ENCODE data around the gene RALGAPA2.

The RALGAPA2 gene

GRCh38 chr20:20497242-20497978 is 215.0 kb downstream of the RALGAPA2 start:
- no peak for DNase-seq (ENCODE audit: low spot score)

GRCh38 chr20:20495729-20496503 is 216.5 kb downstream of the RALGAPA2 start:
- DNase-seq (ENCODE audit: low spot score): peak; percentile 50

DNA sequence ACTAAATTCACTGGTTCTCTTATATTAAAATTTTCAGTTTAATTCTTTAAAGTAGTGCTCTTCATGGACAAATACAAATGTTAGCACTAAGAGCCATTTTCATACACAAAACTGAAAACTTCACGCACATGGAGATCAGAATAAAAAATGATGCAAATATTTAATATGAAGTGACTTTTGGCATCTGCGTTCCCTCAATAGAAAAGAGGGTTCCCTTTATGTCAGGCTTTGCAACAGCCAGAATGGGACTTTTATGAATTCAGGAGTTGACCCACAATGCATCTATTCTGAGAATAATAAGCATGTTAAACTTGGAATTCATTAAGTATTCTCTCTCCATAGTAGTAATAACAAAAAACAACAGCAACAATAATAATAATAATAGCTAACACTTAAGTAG is 218.7 kb downstream of the RALGAPA2 start:
- no peak for DNase-seq (ENCODE audit: low spot score)

DNA sequence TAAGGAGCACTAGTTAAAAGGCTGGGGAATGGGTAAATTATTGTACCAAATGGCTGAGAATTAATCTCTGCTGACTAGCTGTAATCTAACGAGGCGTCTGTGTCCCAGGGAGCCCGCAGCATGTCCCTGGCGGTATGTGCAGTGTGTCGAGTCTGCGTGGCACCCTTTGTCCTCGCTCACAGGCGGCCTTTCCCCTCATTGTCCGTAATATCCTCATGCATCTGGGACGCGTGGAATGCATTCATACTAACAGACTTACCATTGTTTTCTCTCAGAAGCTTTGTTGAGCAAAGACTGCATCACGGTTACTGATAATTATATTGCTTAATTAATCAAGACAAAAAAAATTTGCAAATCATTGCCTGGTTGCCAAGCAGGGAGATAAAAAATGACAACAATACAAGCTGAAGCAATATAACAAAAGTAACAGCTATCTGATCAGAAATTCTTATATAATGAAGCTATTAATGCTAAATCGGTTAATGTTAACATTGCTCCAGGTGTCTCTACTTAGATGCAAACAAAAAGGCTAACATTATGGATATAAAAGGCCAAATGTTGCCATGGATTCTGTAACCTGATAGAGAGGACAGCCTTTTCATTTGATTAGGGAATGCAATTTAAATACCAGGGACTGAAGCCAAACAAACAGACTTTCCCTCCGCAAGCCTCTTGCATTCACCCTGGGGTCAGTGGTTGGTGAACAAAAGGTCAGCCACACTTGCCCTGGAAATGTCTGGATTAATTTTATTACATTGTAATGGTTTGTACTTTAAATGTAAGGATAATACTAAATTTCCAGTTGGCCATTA is 219.7 kb downstream of the RALGAPA2 start:
- DNase-seq (ENCODE audit: low spot score): no peak

- DNase-seq (ENCODE audit: low spot score): no peak
Measured at GRCh38 chr20:20491784-20492264, 220.6 kb downstream of the RALGAPA2 start.

- no peak for DNase-seq (ENCODE audit: low spot score)
Measured at GRCh38 chr20:20491110-20491783, 221.2 kb downstream of the RALGAPA2 start.

- DNase-seq (ENCODE audit: low spot score): no peak
Measured at GRCh38 chr20:20490673-20491072, 221.8 kb downstream of the RALGAPA2 start.

GRCh38 chr20:20489648-20490341 is 222.6 kb downstream of the RALGAPA2 start:
- no peak for DNase-seq (ENCODE audit: low spot score)

DNA sequence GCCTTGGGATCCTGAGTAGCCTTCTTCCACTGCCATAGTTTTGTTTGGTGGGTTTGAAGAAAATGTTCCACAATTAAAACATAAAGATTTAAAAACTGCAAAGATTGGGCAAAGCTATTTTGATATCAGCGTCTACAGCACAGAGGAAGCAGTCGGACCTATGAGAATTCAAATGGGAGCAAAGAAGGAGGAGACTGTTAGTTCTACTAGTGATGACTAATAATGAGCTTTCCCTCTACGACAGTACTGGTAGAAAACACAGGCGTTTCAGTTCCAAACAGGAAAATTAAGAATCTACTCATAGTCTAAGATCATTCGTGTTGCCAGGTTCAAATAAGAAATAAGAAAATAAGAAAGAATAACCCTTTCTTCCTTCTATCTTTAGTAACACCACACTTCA is 223.4 kb downstream of the RALGAPA2 start:
- DNase-seq (ENCODE audit: low spot score): peak; percentile 58

GRCh38 chr20:20488388-20488787 is 224.1 kb downstream of the RALGAPA2 start:
- no peak for DNase-seq (ENCODE audit: low spot score)

GRCh38 chr20:20487811-20488210 is 224.6 kb downstream of the RALGAPA2 start:
- DNase-seq (ENCODE audit: low spot score): no peak

GRCh38 chr20:20483328-20483727 is 229.1 kb downstream of the RALGAPA2 start:
- no peak for DNase-seq (ENCODE audit: low spot score)

DNA sequence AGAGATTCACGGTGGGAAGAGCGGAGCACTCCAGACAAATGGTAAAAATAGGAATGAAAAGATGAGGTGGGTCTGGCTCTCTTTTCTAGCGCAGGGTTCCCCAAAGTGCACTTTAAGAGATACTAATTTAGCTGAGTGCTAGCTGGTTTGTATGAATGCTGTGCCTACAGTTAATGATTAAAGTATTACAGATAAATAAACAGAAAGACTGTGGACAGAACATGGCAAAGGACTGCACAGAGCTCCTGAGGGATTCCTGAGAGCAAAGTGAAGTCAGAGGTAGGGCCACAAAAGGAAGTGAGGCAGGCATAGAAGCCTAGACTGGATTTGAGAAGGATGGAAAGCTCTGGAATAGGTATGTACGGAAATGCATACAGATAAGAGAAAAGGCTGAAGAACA is 230.0 kb downstream of the RALGAPA2 start:
- DNase-seq (ENCODE audit: low spot score): no peak

DNA sequence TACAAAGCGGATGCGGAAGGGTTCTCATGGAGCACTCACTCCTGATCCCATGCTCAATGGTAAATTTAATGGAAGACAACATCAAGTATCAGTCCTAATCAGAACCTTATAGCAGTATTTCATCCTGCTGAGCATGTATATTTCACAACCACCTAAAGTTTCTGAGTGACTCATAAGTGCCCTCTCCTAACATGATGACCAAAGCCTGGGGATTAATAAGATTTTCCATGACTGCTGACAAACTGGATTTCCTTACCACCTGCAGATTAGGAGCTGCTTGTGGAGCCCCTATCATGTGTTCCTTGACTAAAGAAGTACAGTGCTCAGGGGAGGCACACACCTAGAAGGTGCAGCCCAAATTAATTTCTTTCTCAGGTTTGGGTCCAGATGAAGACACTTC is 231.8 kb downstream of the RALGAPA2 start:
- DNase-seq (ENCODE audit: low spot score): no peak

DNA sequence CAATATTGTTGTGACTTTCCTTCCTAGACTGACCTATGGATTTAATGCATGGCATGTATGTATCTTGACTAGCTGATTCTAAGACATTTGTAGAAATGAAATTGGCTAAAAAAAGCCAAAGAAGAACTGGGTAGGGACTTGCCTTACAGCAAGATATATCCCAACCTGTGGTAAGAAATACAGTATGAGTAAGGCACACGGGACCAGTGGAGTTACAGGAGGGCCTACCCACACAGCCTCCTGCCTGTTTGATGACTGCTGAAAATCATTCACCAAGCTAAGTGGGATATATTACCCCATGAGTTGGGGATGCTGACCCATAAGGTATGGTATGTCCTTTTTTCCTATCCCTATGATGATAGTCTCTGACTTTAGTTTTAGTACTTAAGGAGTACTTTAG is 232.3 kb downstream of the RALGAPA2 start:
- DNase-seq (ENCODE audit: low spot score): no peak

DNA sequence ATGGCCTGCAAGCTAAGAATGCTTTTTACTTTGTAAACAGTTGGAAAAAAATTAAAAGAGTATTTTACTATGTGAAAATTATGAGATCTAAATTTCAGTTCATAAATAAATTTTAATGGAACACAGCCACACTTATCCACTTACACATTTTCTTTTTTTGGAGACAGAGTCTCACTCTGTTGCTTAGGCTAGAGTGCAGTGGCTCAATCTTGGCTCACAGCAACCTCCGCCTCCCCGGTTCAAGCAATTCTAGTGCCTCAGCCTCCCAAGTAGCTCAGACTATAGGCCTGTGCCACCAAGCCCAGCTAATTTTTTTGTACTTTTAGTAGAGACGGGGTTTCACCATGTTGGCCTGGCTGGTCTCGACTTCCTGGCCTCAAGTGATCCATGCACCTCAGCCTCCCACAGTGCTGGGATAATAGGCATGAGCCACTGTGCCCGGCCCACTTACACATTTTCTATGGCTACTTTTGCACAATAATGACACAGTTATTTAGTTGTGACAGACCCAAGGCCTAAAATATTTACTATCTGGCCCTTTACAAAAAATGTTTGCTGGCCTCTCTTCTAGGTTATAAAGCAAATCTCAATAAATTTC is 234.9 kb downstream of the RALGAPA2 start:
- no peak for DNase-seq (ENCODE audit: low spot score)

DNA sequence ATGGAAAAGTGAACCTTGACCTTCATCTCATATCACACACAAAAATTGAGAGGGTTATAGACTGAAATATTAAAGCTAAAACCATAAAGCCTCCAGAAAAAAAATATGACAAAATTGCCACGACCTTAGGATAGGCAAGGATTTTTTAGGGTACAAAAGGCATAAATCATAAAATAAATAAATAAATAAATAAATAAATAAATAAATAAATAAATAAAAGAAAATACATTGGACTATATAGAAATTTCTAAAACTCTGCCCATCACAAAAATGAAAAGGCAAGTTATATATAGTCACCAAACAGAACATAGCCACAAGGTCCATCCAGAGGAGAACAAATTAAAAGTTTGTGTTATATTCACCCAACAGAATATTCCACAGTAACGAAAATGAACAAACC is 235.9 kb downstream of the RALGAPA2 start:
- DNase-seq (ENCODE audit: low spot score): no peak

DNA sequence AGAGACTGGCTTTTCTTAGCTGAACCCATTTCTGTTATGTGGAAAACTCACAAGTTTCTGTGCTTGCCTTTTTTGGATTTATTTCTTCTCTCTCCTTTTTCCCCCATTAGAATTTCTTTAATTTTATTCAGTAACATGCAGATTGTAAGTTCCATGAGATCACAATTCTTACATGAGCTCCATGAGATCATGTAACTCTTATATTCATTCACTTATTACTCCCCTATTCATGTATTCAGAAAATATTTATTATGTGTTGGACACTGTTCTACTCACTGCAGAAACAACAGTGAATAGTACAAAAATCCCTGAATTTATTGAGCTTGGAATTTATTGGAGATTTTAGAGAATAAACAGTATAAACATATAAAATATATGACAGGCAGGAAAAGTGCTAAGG is 238.8 kb downstream of the RALGAPA2 start:
- no peak for DNase-seq (ENCODE audit: low spot score)

DNA sequence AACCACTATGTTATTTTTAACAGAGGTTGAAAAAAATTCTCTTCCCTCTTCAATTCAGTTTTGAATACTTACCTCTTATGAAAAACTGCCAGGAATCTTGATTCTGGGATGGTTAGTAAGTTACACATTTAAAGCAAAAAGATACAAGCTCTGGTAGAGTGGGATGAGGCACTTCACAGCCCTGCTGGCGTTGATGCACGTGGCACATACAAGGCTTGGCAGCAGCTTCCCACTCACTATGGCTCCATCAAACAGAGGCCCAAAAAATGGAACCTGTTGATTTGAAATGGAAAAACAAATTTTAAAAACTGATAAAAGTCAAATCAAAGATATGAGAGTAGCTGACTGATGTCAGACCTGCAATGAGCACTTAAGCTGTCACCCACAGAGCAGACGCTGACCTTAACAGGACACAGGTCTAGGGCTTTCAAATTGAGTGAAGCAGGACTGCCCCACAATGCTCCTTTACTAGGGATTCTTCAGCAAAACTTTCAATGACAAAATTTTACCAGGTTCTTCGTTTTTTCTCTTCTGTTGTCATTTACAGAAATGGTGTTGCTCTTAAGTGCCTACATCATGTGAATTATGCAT is 239.7 kb downstream of the RALGAPA2 start:
- DNase-seq (ENCODE audit: low spot score): no peak

GRCh38 chr20:20466341-20466879 is 246.0 kb downstream of the RALGAPA2 start:
- DNase-seq (ENCODE audit: low spot score): peak; percentile 75
